GM23248 (cell line): ENCODE data around the gene TMEM121B.

ENCODE experiments used
- EZH2 ChIP-seq: fragments of 200-600 bp; sonication (generic); IDR thresholded peaks from 2 replicates; pipeline ENCODE4 v1.6.1; 2018; ENCODE audit warnings: antibody characterized with exemption, mild to moderate bottlenecking; ENCODE audit not compliant: insufficient read depth, poor library complexity, severe bottlenecking
- EZH2phosphoT487 ChIP-seq: fragments of 200-600 bp; sonication (generic); IDR thresholded peaks from 2 replicates; pipeline ENCODE4 v1.6.1; 2018; ENCODE audit warnings: antibody characterized with exemption, moderate library complexity, mild to moderate bottlenecking, low read depth; ENCODE audit not compliant: insufficient read depth

- TF ChIP-seq EZH2phosphoT487 (no peak), EZH2 (no peak)
Observed at GRCh38 chr22:17152971-17153370, 31.8 kb upstream of the TMEM121B start.
